LHCN-M2 (cell line): ENCODE results near the gene ATP8A2. TPM values are rescaled to one million over a fixed set of nuclear protein-coding genes. Genes with fewer than 3 reads are reported as not detected.

Experiments used
- DNase-seq: peaks from one replicate; pipeline ENCODE4 v3.0.0-alpha.2; 2012; ENCODE audit warnings: low read depth
- total RNA-seq: library from RNA; depleted of rRNA; stranded (reverse); fragments of >200 nt; gene quantifications from 2 replicates; pipeline ENCODE4 v1.2.3, GENCODE V29; 2014

Gene ATP8A2
- total RNA-seq, 1 experiment from 2014 or later: 1.3 TPM

DNA sequence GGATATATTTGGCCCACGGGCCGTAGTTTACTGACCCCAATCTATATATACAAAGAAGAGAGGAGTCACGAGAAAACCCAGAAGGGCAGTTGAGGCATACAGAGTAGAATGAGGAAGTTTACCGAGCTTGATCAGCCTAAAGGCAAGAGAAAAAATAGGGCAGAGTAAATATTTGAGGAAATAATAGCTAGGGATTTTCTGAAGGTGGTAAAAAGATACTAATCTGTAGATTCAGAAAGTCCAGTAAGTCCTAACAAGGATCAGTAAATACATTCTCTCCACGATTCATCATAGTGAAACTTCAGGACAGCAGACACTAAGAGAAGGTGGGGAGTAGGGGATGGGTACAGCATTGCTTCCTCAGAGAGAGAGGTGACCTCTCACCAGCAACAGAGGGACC lies 248.1 kb downstream of the ATP8A2 start:
- no peak for DNase-seq

DNA sequence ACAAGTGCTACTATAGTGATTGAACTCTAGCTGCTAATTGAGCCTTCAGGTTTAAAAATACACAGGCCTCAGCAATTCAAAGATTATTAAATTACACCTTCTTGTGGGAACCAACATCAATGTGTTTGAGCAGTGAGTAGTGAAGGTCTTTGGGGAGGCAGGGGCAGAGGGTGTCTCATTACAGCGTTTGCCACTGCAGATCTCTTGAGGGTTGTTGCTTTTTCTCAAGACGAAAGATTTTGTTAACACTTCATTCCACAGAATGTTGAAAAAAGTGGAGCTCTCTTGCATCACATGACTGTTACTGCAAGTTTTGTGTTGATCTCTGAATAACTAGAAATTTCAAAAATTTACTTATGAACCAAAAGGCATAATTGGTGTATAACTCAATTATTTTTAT lies 253.6 kb downstream of the ATP8A2 start:
- DNase-seq: no peak

DNA sequence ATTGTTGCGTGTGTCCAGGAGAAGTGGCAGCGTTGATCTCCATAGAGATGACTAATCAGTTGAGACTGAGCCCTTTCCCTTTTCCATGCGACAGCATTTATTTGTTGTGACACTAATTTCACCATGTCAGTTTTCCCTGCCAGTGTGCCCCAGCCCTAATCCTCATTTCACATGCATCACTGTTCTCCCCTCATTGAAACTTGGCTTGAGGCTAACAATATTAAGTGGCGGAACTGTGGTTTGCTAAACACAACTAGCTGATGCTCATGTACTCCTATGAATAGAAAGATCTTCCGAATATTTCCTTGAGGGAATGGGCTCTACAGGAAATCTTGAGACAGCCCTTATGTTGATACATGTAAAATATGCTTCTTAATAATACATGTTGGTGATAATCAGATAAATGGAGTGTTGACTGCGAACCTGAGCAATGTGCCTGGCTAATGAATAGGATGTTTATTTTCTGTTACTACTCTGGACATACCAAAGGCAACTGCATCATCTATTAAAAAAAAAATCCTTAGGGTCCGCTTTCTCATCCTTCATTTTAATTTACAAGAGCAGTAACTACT lies 258.6 kb downstream of the ATP8A2 start:
- no peak for DNase-seq

DNA sequence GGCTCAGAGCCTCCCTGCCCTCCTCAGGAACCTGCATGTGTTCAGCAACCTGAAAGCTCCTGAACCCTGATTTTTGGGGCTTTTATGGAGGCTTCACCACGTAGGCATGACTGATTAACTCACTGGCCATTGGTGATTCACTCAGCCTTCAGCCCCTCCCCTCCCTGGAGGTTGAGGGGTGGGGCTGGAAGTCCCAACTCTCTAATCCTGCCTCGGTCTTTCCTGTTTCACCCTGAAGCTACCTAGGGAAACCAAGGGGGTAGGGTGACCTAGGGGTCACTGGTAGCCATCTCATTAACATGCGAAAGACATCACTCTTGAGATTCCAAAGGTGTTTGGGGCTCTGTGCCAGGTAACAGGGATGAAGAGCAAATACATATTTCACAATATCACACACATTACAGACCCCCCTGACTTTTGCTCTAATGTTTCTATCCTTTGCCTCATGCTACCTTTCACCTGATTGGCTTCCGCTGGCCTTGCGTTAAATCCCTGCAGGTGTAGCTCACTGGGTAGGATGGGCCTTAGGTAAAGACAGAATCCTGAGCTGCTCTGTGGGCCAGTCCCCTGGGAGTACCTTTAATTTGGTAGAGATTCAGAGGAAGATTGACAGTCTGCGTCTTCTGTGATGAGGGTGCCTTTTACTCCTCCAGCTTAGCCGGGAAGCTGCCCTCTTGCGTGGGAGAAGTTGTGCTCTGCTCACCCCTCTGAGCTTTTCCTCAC lies 260.6 kb downstream of the ATP8A2 start:
- DNase-seq: no peak

DNA sequence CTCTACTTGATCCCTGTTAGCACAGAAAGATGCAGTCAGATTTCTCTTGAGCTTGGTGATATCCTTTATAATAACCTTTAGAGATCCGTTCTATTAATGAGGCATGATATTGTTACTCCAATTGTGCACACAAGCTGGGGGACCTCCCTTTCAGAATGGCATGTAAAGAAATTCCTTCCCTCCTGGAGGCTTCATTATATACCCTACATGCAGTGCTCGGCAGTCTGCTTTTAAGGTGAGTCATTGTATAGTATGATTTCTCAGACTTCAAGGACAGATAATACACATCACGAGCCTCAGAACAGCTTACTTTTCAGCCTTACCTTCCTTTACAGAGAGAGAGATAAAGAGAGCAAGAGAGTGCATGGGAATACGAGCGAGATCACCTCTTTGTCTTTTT lies 261.3 kb downstream of the ATP8A2 start:
- no peak for DNase-seq

DNA sequence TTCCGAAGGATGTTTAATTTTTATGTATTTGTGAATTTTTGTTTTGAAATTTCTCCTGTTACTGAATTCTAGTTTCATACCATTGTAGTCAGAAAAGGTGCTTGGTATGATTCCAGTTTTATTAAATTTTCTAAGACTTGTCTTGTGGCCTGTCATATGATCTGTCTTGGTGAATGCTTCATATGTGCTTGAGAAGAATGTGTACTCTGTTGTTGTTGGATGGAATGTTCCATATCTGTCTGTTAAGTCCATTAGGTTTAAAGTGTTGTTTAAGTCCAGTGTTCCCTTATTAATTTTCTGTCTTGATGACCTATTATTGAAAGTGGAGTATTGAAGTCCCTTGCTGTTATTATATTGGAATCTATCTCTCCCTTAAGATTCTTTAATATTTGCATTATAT lies 273.9 kb downstream of the ATP8A2 start:
- no peak for DNase-seq

DNA sequence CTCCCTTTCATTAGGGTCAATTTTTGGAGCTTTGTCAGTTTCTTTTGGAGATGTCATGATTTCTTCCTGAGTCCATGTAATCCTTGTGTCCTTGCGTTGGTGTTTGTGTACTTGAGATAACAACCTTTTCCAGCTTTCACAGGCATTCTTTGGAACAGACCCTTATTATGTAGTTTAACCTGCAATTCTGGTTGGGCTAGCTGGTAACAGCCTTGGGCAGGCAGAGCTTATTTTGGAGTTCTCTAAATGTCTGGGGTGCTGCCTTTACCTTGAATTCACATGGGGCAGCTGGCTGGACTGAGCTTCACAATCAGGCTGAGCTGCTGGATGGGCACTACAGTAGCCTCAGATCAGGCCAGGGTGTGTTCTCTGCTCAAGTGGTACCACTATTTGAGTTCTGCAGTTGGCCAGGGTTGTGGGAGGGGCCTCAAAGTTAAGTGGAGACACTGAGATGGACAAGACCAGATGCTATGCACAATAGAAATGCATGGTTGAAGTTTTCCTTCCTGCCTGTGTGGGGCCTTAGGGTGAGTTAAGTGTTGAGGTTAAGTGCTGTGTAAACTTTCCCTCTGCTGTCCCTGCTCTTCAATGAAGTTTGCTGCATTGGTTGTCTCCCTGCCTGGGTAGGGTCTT lies 277.3 kb downstream of the ATP8A2 start:
- peak; percentile 70 for DNase-seq

DNA sequence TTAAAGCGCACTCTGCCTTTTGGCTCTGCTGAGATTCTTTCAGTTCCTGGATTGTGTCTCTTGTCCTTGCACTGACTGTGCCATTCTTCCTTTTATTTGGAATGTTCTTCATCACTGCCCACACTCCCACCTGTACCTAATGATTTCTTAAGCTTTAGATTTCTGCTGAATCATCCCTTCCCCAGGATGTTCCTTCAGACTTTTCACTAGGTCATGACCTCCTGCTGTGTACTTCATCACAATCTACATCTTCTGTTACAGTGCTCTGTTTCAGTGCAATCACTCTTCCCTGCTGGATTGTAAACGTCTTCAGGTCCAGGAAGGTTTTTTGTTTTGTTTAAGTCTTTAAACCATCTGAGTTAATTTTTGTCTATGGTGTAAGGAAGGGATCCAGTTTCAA lies 281.0 kb downstream of the ATP8A2 start:
- DNase-seq: peak; percentile 20

DNA sequence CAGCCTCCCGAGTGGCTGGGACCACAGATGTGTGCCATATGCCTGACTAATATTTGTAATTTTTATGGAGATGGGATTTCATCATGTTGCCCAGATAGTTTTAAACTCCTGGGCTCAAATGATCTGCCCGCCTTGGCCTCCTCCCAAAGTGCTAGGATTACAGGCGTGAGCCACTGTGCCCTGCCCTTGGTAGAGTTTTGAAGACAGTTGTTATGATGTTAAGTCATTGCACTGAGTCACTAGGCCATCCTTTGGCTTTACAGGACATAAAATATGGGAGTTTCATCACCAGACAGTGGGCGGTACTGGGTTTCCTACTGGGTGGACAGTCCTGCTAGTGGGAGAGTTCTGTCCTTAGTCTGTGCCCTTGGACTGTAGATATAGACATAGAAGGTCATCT lies 282.5 kb downstream of the ATP8A2 start:
- peak; percentile 95 for DNase-seq

DNA sequence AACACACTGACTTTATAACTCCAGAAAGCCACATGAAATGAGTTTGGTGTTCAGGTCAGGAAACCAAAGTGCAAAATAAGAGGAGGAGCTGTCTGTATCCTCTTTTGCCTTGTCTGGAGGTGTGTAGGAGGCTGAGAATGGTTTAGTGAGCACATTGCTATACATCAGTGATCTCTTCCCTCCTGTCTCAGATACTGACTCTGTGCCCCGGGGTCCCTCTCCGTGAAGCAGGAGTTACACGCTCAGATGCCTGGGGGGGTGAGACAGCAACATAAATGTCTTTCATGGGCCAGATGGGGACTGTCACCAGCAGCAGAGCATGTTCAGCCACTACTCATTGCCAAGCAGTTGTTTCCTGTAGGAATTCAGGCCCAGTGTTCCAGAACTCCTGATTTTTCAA lies 285.4 kb downstream of the ATP8A2 start:
- no peak for DNase-seq

DNA sequence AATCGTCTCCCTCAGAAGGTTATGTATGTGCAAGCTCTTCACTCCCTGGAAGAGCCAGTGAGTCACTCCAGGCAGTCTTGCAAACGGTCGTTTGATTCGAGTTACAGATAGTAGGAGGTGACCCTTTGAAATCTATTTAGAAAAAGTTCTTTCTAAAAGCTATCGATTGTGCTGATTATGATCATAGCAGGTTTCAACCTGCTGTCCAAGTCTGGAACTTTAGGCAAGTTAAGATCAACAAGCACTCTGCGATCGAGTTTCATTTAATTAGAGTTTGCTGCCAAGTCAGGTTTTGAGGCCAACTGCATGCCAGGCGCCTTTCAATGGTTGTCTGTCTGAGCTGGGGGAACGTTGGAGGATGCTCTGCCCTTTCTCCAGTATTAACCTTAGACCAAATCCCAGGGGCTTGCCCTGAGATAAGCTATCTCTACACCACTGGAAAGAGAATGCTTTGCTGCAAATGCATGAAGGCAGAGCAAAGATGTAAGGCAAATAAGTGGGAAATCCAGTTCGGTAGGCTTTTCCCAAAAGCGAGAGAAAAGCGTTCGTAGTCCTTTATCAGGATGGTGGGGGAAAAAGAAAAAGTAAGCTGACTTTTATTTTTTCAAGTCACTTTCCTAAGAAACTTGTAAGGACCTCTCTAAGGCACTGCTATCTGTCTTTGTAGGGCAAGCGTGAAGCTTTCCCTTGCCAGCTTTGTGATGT lies 287.5 kb downstream of the ATP8A2 start:
- no peak for DNase-seq

DNA sequence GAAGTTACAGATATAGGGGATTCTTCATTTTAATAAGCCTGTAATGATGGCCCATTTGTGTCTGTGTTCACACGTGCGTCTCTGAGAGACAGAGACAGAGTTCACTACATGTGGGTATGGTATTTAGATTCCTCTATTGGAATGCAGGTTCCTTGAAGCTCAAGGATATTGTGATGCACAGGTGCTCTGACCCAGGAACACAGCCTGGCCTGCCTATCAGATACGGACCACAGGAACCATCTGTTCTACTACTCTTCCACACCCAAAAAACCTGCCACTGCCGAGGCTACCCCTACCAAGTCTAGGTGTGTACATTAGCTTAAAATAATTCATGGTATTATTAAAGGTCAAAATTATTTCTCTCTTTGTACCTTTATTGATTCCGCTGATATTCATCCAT lies 289.2 kb downstream of the ATP8A2 start:
- DNase-seq: no peak

DNA sequence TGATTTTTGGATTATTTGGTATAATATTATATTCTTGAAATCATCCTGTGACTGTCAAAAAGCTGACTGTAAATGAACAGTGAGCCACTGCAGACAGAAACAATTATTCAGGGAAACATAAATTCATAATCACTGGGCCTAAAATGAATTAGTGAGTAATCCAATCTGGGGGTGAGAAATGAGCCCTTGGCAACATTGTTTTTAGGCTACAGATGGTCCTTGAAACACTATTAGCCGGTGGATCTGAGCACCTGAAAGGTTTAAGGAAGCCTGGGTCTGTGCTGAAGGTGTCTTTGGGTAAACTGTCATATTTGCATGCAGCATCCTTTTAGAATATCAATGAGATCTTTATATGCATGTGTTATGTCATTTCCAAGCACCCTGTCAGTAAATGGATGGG lies 290.7 kb downstream of the ATP8A2 start:
- DNase-seq: no peak

DNA sequence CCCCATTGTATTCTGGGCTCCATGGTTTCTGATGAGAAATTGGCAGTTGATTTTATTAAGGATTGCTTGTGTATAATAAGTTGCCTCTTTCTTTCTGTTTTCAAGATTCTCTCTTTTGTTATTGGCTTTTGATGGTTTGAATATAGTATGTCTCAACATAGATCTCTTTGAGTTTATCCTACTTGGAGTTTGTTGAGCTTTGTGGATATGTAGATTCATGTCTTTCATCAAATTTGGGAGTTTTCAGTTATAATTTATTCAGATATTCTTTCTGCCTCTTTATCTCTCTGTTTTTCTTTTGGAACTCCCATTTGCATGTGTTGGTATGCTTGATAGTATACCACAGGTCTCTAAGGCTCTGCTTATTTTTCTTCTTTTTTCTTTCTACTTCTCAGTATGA lies 296.6 kb downstream of the ATP8A2 start:
- no peak for DNase-seq

DNA sequence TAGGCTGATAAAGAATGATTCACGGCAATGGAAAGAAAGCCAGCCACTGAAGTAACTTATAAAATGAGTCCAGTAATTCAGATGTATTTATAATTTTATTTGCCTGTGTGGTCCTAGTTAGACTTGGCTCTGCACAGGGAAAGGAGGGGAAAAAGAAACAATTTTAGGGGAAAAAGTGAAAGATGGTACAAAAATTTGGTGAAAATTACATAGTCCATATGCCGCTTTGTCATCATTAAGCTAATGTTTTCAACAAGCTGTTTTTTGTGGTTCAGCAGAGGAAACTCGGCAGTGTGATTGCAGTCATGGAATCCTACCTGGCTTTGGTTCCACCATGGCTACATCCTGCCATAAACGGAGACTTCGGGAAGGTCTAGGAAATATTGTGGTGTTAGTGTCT lies 301.9 kb downstream of the ATP8A2 start:
- no peak for DNase-seq

DNA sequence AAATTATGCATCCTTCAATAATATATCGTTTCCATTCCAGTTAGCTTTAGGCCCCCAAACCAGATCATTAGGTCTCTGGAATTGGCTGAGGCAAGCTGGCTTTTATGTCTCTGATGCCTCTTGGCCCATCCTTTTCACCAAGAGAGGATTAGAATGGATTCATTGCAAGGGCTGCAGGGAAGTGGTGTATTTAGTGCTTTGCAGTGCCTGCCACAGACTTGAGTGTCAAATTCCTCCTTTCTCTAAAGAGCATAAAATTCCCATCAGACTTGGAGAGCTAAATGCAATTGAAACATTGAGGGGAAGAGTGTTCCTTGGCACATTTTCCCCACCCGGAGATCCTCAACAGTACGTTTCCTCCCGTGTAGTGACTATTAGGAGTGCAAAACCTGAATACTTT lies 302.6 kb downstream of the ATP8A2 start:
- no peak for DNase-seq

DNA sequence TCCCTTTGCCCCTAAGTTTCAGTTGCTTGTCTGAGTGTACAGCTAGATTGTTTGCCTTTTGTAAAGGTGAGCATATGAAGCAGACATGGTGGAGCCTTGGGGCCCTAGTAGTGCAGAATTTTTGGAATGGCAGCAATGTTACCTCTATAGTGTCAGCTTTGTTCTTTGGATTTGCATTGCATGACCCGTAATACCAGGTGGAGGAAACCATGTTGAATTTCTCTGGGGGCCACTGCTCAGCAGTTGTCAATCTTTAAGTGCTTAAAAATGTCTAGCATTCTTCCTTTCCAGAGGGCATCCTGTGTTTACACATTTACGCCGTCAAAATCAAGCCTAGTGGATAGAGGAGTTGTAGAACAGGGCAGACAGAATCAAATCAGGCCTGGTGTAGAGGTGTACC lies 303.3 kb downstream of the ATP8A2 start:
- no peak for DNase-seq

DNA sequence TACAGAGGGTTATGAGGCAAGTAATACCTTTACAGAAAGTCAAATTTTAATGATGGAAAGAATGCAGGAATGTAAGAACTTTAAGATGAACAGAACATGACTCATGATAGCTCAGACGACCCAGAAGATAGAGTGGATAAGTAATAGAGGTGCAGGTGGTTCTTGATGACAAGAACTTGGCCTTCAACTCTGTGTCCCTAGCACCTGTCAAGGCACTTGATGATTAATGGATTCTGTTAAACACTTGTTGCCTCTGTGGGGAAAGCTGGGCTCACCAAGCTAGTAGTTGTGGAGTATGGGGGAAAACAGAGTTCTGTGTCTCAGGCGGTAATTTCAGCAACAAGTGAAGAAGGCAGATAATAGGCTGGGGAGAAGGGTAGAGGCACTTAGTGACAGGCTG lies 306.2 kb downstream of the ATP8A2 start:
- peak; percentile 23 for DNase-seq

DNA sequence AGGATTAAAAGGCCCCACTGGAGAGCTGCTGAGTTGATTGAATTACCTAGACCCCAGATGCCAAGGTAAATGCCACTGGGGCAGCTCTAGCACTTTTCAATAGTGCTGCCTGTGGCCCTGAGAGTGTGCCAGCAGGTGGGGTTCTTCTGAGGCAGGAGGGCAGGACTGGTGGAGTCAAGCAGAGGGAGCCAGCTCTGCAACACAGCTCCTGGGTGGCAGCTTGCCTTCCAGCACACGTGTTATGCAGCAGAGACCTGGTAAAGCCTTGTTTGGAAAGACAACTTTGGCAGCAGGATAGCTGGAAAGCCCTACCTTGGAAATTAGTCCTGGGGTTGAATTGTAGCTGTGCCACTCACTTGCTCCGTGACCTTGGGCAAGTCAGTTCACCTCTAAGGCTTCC lies 306.6 kb downstream of the ATP8A2 start:
- DNase-seq: no peak

DNA sequence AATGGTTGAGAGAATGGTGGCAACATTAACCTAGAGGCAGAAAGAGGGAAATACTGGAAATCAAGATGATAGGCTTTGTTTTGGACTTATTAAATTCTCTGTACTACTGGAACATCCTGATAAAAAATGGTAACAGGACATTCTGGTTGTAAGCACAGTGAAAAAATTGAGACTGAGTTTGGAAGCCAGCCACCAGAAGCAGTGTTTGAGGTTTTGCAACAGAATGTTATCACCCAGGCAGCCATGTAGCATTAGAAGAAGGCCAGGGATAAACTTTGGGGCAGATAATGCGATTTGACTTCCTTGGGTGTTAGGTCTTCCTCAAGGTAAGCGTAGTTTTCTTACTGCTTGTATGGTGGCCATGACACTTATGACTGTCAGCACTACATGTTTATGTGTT lies 307.4 kb downstream of the ATP8A2 start:
- no peak for DNase-seq

DNA sequence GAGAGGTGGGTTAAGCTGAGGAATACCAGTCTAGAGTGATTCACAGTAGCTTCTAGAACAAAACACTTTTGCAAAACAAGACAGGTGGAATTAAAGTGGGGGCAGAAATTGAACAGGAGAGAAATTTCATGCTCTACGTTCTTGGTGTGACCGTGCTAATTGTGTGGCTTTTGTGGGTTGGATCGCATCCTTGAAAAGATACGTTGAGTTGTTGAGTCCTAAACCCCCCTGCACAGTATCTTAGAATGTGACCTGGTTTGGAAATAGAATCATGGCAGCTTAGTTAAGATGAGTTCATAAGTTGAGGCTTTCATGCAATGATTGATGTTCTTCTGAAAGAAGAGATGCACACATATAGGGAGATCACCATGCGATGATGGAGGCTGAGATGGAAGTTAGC lies 308.2 kb downstream of the ATP8A2 start:
- DNase-seq: no peak

DNA sequence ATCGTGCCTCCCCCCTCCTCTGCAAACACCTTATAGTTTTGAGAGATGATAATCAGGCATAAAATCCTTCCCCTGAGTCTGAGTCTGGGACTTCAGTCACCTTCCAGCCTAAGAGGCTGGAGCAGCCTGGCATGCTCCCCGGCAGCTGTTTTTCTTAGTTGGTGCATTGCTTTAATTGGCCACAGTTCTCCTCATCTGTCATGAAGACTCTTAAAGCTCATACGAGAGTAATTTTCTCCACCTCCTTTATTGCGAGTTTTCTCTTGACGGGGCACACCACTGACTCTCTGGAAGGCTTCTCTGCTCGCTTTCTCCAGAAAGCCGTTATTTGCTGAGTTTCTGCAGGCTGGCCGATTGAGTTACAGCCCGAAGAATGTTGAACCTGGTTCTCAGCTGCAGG lies 310.5 kb downstream of the ATP8A2 start:
- peak; percentile 4 for DNase-seq

DNA sequence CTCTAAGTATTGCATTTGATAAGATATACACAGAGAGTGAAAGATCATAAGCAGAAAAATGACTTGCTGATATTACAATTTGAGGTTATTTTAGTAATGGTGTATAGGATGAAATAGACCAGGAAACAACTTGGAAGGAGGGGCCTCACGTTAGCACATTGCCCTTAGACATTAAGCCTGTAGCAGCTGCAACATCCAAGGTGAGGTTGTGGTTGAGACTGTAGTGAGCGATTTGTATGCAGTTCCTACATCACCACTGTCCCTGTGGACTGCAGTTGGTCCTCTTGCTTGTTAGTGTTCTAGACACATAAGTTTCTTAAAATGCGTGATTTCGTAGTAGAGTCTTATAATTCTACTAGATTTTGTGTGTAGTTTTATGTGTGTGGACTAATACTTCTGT lies 311.3 kb downstream of the ATP8A2 start:
- DNase-seq: peak; percentile 25
